GM12878 (cell line): ENCODE measurements around the gene ATP6V1A. TPM values are rescaled to one million over a fixed set of nuclear protein-coding genes. Genes with fewer than 3 reads are reported as not detected.

Experiments
- ATAC-seq: fragments of 200-7000 bp; cut with Tn5 transposase; 3 replicates; pipeline ENCODE4 v1.9.1; 2020; ENCODE audit warnings: mild to moderate bottlenecking, moderate library complexity
- BruUV-seq: library from RNA; stranded (reverse); fragments of 400-500 nt; replicated peaks from 2 replicates; lab custom pipeline; 2021; lab: Mats Ljungman, UMichigan
- CTCF ChIA-PET: fragments of 300-600 bp; sonication (Branson Sonifier 250); formaldehyde crosslinking; extraction: SDS; loops from one replicate; lab custom pipeline; 2021; ENCODE audit warnings: inconsistent platforms; lab: Yijun Ruan, JAX
- POLR2A ChIA-PET: fragments of 350-600 bp; formaldehyde crosslinking; extraction: SDS; loops from one replicate; lab custom pipeline; 2021; ENCODE audit warnings: inconsistent platforms; lab: Charles Lee
- RAD21 ChIA-PET: fragments of 300-600 bp; sonication (Branson Sonifier 250); formaldehyde crosslinking; loops from one replicate; lab custom pipeline; 2023; ENCODE audit warnings: antibody characterized with exemption; ENCODE audit not compliant: unreplicated experiment; lab: Charles Lee
- SMC1A ChIA-PET: fragments of 300-600 bp; sonication (Branson Sonifier 250); formaldehyde crosslinking; loops from one replicate; lab custom pipeline; 2023; ENCODE audit not compliant: unreplicated experiment, uncharacterized antibody; lab: Charles Lee
- DNase-seq: peaks from one replicate; pipeline ENCODE4 v3.0.0-alpha.2; 2011; ENCODE audit warnings: low read depth, low spot score
- FAIRE-seq: peaks from 3 replicates; lab custom pipeline; 2011; peaks lifted over from hg19 to GRCh38; lab: Jason Lieb, UNC
- H2AFZ ChIP-seq: 2 replicates; pipeline ENCODE4 v1.6.0; 2011; ENCODE audit warnings: low read depth, low read length, control low read depth; ENCODE audit not compliant: control insufficient read depth
- H3K27ac ChIP-seq: 2 replicates; pipeline ENCODE4 v1.5.1; 2011; ENCODE audit warnings: control low read depth; ENCODE audit not compliant: control insufficient read depth, insufficient read depth
- H3K27me3 ChIP-seq, 2 experiments: replicated peaks in 1 of 2; 2 replicates each; pipeline versions ENCODE4 v1.6.0 to v1.6.1; 2011; ENCODE audit warnings: low read length in 1 of 2; ENCODE audit not compliant: control insufficient read depth in 2 of 2, insufficient read depth in 2 of 2
- H3K36me3 ChIP-seq, 2 experiments: 2 replicates each; pipeline ENCODE4 v1.5.1; 2011; ENCODE audit warnings: low read length in 1 of 2; ENCODE audit not compliant: control insufficient read depth in 2 of 2, insufficient read depth in 2 of 2
- H3K4me1 ChIP-seq: 2 replicates; pipeline ENCODE4 v1.6.1; 2011; ENCODE audit warnings: mild to moderate bottlenecking, low read length, moderate library complexity, mixed read lengths; ENCODE audit not compliant: control insufficient read depth, insufficient read depth
- H3K4me2 ChIP-seq: 2 replicates; pipeline ENCODE4 v1.6.0; 2011; ENCODE audit warnings: control low read depth; ENCODE audit not compliant: control insufficient read depth, insufficient read depth
- H3K4me3 ChIP-seq: fragments of 200-600 bp; sonication (generic); 2 replicates; pipeline ENCODE4 v1.5.1; 2016
- H3K79me2 ChIP-seq: 2 replicates; pipeline ENCODE4 v1.6.0; 2011; ENCODE audit warnings: low read length; ENCODE audit not compliant: control insufficient read depth, insufficient read depth
- H3K9ac ChIP-seq: 2 replicates; pipeline ENCODE4 v1.8.0; 2011; ENCODE audit warnings: low read length, control low read depth, mixed read lengths; ENCODE audit not compliant: control insufficient read depth, insufficient read depth
- H3K9me3 ChIP-seq: replicated peaks from 3 replicates; pipeline ENCODE4 v1.5.1; 2011; ENCODE audit warnings: mild to moderate bottlenecking, low read length; ENCODE audit not compliant: control insufficient read depth, insufficient read depth
- H4K20me1 ChIP-seq: 2 replicates; pipeline ENCODE4 v1.6.0; 2011; ENCODE audit not compliant: control insufficient read depth, insufficient read depth
- CEBPB ChIP-seq, 2 experiments: fragments of 150-350 bp in 1 of 2; IDR thresholded peaks; 2 replicates each; pipeline ENCODE4 v1.6.1; 2012 to 2014; ENCODE audit warnings: low read depth in 2 of 2, low read length in 2 of 2, borderline replicate concordance in 1 of 2, inconsistent platforms in 1 of 2
- KLF5 ChIP-seq: fragments of 450-650 bp; IDR thresholded peaks from 2 replicates; pipeline ENCODE4 v1.6.1; 2014; ENCODE audit warnings: mild to moderate bottlenecking; ENCODE audit not compliant: partially characterized antibody
- MEF2A ChIP-seq: IDR thresholded peaks from 2 replicates; pipeline ENCODE4 v1.6.1; 2011; ENCODE audit warnings: low read depth, mild to moderate bottlenecking, low read length, moderate library complexity; ENCODE audit not compliant: insufficient read depth
- SMARCA5 ChIP-seq: fragments of 450-650 bp; IDR thresholded peaks from 2 replicates; pipeline ENCODE4 v1.6.1; 2017; ENCODE audit warnings: mild to moderate bottlenecking
- WGBS: methylation state at CpG from one replicate; pipeline ENCODE4 v1.1.6; 2016; ENCODE audit warnings: low lambda C conversion rate; ENCODE audit not compliant: insufficient replicate concordance, insufficient coverage; ENCODE audit errors: missing lambda C conversion rate; 5-methylcytosine and 5-hydroxymethylcytosine counted together
- in situ Hi-C: fragments of 300-500 bp; cut with MboI; formaldehyde crosslinking; loops from 9 replicates; pipeline ENCODE4 v1.14.3; 2018; ENCODE audit warnings: mixed read lengths
- intact Hi-C: fragments of 100-400 bp; cut with micrococcal nuclease; formaldehyde crosslinking; loops from one replicate; pipeline ENCODE4 v1.14.2; 2022; ENCODE audit not compliant: unreplicated experiment
- polyA plus RNA-seq, 11 experiments: library from polyadenylated mRNA; depleted of rRNA in 4 of 11; unstranded in 6 of 11; stranded (reverse) in 5 of 11; fragments of >200 nt; fragmentation: Nextera tagmentation in 4 of 11; fragmentation: Illumina TruSeq in 1 of 11; extraction: Ambion mirVana in 4 of 11; extraction: Trizol in 1 of 11; gene quantifications; 1 replicate in 1 of 11; 2 replicates in 10 of 11; pipeline versions ENCODE4 v1.2.1 to v1.2.3, GENCODE V29; 2011 to 2016; ENCODE audit warnings: inconsistent platforms in 2 of 11, missing spikeins in 2 of 11, low read depth in 1 of 11
- total RNA-seq, 4 experiments: library from RNA; depleted of rRNA in 3 of 4; stranded (reverse); fragments of >200 nt in 3 of 4; fragmentation: Illumina TruSeq in 1 of 4; extraction: Trizol in 1 of 4; gene quantifications; 2 replicates each; pipeline versions ENCODE4 v1.2.1 to v1.2.3, GENCODE V29; 2013 to 2021
- TF ChIP-seq, protein P1 (sequence below): fragments of 450-650 bp; IDR thresholded peaks from 2 replicates; pipeline ENCODE4 v1.6.1; 2017; ENCODE audit warnings: mild to moderate bottlenecking, low read depth, inconsistent platforms; ENCODE audit not compliant: poor library complexity, severe bottlenecking
- TF ChIP-seq, protein P2 (sequence below): fragments of 450-650 bp; IDR thresholded peaks from 2 replicates; pipeline ENCODE4 v1.6.1; 2016; ENCODE audit warnings: mild to moderate bottlenecking, moderate library complexity, borderline replicate concordance

The ATP6V1A gene
- total and polyA plus RNA-seq, 10 of the 15 experiments (the other 5 are each of a cell fraction or from before 2014, with no cell fraction given): 22.4 to 65.8 (median 47.7) TPM

DNA sequence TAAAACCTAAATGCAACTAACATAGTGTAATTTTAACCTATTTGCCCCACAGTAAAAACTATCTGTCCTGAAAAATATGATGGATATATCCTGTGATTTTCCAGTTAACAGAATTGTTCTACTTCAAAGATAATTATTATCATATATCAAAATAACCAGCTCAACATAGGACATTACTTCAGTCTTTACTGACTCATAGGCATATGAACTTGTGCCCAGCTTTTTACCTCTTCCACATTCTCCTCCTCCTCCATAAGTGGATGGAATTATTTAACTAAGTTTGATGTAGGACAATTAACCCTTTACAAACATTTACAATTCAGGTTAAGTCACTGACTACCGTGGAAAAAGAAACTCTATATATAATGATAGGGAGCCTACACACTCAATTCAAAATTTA is 27.5 kb upstream of the ATP6V1A start:
- intact Hi-C loops (no loop called here), in situ Hi-C loops (no loop called here)
- Histone ChIP-seq H2AFZ (no peak overlapping the region), H3K4me3 (no peak overlapping the region), H4K20me1 (no peaks in the 10 kb centered on the region), H3K9me3 (no peaks in the 10 kb centered on the region), H3K36me3 (peaks cover 2 to 15% of the 10 kb centered on the region in 2 experiments; a peak in 2 of 4 replicates), H3K79me2 (peaks cover under 1% of the 10 kb centered on the region; the same call in 1 of the 2 replicates), H3K4me2 (no peak overlapping the region), H3K4me1 (no peaks in the 10 kb centered on the region), H3K27ac (no peak overlapping the region), H3K9ac (no peak overlapping the region), H3K27me3 (no peaks in the 10 kb centered on the region)
- SMC1A ChIA-PET: interaction anchor here (1.2 kb wide), 2 partner anchors 22 to 142 kb away, joined by 3 to 4 read pairs; no protein-coding TSS in a partner anchor
- no peak for TF ChIP-seq MEF2A
- TF ChIP-seq KLF5: no peak
- TF ChIP-seq, protein P1, sequence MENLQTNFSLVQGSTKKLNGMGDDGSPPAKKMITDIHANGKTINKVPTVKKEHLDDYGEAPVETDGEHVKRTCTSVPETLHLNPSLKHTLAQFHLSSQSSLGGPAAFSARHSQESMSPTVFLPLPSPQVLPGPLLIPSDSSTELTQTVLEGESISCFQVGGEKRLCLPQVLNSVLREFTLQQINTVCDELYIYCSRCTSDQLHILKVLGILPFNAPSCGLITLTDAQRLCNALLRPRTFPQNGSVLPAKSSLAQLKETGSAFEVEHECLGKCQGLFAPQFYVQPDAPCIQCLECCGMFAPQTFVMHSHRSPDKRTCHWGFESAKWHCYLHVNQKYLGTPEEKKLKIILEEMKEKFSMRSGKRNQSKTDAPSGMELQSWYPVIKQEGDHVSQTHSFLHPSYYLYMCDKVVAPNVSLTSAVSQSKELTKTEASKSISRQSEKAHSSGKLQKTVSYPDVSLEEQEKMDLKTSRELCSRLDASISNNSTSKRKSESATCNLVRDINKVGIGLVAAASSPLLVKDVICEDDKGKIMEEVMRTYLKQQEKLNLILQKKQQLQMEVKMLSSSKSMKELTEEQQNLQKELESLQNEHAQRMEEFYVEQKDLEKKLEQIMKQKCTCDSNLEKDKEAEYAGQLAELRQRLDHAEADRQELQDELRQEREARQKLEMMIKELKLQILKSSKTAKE: no peak
- no peak for TF ChIP-seq SMARCA5
- TF ChIP-seq, protein P2, sequence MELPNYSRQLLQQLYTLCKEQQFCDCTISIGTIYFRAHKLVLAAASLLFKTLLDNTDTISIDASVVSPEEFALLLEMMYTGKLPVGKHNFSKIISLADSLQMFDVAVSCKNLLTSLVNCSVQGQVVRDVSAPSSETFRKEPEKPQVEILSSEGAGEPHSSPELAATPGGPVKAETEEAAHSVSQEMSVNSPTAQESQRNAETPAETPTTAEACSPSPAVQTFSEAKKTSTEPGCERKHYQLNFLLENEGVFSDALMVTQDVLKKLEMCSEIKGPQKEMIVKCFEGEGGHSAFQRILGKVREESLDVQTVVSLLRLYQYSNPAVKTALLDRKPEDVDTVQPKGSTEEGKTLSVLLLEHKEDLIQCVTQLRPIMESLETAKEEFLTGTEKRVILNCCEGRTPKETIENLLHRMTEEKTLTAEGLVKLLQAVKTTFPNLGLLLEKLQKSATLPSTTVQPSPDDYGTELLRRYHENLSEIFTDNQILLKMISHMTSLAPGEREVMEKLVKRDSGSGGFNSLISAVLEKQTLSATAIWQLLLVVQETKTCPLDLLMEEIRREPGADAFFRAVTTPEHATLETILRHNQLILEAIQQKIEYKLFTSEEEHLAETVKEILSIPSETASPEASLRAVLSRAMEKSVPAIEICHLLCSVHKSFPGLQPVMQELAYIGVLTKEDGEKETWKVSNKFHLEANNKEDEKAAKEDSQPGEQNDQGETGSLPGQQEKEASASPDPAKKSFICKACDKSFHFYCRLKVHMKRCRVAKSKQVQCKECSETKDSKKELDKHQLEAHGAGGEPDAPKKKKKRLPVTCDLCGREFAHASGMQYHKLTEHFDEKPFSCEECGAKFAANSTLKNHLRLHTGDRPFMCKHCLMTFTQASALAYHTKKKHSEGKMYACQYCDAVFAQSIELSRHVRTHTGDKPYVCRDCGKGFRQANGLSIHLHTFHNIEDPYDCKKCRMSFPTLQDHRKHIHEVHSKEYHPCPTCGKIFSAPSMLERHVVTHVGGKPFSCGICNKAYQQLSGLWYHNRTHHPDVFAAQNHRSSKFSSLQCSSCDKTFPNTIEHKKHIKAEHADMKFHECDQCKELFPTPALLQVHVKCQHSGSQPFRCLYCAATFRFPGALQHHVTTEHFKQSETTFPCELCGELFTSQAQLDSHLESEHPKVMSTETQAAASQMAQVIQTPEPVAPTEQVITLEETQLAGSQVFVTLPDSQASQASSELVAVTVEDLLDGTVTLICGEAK: no peak
- no peak for TF ChIP-seq CEBPB (IDR thresholded peaks at IDR 0.05; ENCODE audit: borderline replicate concordance in 1 of 2, low read depth in 2 of 2, low read length in 2 of 2)
- WGBS: 91% methylated on average over 1 of the region's 1 CpG
- ATAC-seq: no peak
- RAD21 ChIA-PET: interaction anchor here (1.1 kb wide), 1 partner anchor 17 kb away, joined by 3 read pairs; no protein-coding TSS in a partner anchor
- no peak for FAIRE-seq
- BruUV-seq: TSS peak; percentile 24
- no peak for DNase-seq
- CTCF ChIA-PET: interaction anchor here (1.2 kb wide), 1 partner anchor 20 kb away, joined by 5 read pairs; no protein-coding TSS in a partner anchor
- POLR2A ChIA-PET: no interaction called here
